PC-9 (cell line): ENCODE measurements around the gene STOX2.

ENCODE experiments used
- EZH2 ChIP-seq: fragments of 200-600 bp; sonication (generic); IDR thresholded peaks from 2 replicates; pipeline ENCODE4 v1.8.0; 2017; ENCODE audit warnings: antibody characterized with exemption, low read depth
- TF ChIP-seq, protein P1 (sequence below): fragments of 200-600 bp; sonication (generic); conservative IDR thresholded peaks from 2 replicates; pipeline ENCODE4 v1.6.1; 2017; ENCODE audit warnings: mixed run types, antibody characterized with exemption, mild to moderate bottlenecking, moderate library complexity

GRCh38 chr4:183906489-183906738 is 1.3 kb downstream of the STOX2 start:
- TF ChIP-seq, protein P1, sequence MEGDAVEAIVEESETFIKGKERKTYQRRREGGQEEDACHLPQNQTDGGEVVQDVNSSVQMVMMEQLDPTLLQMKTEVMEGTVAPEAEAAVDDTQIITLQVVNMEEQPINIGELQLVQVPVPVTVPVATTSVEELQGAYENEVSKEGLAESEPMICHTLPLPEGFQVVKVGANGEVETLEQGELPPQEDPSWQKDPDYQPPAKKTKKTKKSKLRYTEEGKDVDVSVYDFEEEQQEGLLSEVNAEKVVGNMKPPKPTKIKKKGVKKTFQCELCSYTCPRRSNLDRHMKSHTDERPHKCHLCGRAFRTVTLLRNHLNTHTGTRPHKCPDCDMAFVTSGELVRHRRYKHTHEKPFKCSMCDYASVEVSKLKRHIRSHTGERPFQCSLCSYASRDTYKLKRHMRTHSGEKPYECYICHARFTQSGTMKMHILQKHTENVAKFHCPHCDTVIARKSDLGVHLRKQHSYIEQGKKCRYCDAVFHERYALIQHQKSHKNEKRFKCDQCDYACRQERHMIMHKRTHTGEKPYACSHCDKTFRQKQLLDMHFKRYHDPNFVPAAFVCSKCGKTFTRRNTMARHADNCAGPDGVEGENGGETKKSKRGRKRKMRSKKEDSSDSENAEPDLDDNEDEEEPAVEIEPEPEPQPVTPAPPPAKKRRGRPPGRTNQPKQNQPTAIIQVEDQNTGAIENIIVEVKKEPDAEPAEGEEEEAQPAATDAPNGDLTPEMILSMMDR = no peak
- TF ChIP-seq EZH2 = no peak
